Left ventricle myocardium superior (tissue), 1 donor: ENCODE data around the gene COL1A2. TPM values are rescaled to one million over a fixed set of nuclear protein-coding genes. Genes with fewer than 3 reads are reported as not detected.

Experiments used
- ATAC-seq: fragments of 200-7000 bp; cut with Tn5 transposase; one replicate; pipeline ENCODE4 v1.9.1; 2020; ENCODE audit warnings: mild to moderate bottlenecking, moderate library complexity
- DNase-seq: peaks from one replicate; pipeline ENCODE4 v3.0.0-alpha.2; 2020
- intact Hi-C: fragments of 100-400 bp; cut with micrococcal nuclease; formaldehyde crosslinking; loops from one replicate; pipeline ENCODE4 v1.11.0; 2022
- total RNA-seq: library from RNA; stranded (reverse); fragmentation: NEBNext Ultra II Directional; extraction: Animal tissue kit (Norgen Biotek cat#: 25700); gene quantifications from one replicate; pipeline ENCODE4 v1.2.1, GENCODE V29; 2021
- donor health status: DM: no; HTN: yes; CAD: no; lungs with severe emphysema.

The COL1A2 gene
- total RNA-seq, 1 donor from 2014 or later: 78.1 TPM

DNA sequence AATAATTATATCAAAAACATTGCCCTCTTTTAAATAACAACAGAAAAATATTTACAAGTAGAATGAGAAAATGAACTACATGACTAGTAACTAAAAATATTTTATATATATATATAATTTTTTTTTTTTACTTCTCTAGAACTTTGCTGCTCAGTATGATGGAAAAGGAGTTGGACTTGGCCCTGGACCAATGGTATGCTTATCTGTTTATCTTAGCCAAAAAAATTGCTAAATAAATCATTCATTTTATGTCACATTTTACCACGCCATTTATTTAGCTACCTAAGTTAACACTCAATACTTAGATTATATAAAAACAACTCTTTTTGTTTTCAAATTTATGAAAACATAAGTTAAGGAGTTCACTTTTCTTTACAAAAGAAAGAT, 6.7 kb downstream of the COL1A2 start:
- intact Hi-C loops: no loop called here
- ATAC-seq: no peak
- no peak for DNase-seq

DNA sequence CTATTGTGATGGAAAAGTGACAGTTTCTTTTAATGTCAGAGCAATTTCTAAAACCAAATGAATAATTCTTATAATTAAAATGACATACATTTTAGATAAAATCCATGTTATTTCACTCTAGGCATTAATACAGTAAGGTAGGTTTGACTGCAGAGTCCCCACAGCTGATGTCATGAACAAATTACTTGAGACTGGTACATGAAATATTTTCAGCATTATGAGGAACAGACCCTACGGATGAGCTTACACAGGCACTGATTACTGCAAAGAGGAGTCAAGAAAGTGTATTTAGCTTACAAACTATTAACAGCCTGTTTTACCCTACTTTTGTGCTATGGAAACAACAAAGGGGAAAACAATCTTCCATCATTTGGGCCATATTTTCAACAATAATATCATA, 8.9 kb downstream of the COL1A2 start:
- ATAC-seq (no peak), DNase-seq (no peak)
- intact Hi-C loops: no loop called here

DNA sequence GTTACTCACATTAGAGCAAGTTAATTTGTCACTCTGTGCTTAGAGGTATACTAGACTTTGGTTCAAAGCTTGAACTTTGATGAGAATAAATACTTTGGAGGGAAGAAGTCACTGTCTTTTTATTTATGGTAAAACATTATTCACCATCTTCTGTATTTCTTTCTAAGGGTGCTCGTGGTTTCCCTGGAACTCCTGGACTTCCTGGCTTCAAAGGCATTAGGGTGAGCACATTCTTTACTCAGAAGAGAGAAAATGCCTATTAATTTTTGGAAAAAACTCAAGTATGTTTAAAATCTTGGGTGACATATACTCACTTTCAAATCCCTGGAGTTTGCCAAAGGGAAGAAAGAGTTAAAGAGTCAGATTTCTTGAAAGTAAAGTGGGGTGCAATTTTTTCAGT, 10.8 kb downstream of the COL1A2 start:
- intact Hi-C loops: no loop called here
- DNase-seq: no peak
- ATAC-seq: no peak

DNA sequence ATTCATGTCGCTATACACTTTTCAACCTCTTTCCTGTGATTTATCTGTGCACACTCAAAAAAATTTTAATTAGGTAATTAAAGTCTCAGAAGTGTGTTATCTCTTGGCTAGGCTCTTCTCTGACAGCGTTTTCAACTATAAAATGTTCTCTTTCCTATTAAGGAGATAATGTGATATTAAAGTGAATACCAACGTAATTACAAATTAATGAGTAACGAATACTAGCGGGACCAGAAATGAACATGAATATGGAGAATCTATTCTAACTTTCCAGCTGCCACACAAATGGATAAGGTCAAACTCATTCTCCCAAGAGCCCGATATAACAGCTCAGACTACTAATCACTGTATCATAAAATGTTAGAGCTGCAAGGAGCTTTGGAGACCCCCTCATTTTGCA, 12.0 kb downstream of the COL1A2 start:
- intact Hi-C loops: no loop called here
- DNase-seq: no peak
- ATAC-seq: no peak

DNA sequence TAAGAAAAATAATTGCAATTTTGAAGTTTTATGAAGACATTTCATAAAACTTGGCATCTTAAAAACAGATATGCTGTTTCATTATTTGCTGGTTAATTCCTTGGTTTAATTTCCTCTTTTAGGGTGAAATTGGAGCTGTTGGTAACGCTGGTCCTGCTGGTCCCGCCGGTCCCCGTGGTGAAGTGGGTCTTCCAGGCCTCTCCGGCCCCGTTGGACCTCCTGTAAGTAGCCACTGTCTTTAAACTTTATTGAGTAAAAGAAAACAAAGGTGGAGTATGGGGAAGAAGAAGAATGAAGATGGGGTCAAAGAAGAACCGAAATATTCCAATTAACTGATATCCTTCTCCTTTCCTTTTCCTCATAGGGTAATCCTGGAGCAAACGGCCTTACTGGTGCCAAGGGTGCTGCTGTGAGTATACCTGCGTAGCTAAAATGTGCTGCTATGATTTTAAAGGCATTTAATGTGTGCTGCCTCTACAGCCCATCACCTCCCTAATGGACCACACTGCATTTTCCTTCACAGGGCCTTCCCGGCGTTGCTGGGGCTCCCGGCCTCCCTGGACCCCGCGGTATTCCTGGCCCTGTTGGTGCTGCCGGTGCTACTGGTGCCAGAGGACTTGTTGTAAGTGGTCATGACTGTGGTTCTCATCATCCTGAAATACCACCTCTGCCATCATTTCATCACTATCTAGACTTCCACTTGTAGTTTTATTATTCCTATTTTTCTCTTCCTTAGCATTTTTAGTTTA, 14.7 kb downstream of the COL1A2 start:
- intact Hi-C loops: no loop called here
- DNase-seq: no peak
- ATAC-seq: no peak

DNA sequence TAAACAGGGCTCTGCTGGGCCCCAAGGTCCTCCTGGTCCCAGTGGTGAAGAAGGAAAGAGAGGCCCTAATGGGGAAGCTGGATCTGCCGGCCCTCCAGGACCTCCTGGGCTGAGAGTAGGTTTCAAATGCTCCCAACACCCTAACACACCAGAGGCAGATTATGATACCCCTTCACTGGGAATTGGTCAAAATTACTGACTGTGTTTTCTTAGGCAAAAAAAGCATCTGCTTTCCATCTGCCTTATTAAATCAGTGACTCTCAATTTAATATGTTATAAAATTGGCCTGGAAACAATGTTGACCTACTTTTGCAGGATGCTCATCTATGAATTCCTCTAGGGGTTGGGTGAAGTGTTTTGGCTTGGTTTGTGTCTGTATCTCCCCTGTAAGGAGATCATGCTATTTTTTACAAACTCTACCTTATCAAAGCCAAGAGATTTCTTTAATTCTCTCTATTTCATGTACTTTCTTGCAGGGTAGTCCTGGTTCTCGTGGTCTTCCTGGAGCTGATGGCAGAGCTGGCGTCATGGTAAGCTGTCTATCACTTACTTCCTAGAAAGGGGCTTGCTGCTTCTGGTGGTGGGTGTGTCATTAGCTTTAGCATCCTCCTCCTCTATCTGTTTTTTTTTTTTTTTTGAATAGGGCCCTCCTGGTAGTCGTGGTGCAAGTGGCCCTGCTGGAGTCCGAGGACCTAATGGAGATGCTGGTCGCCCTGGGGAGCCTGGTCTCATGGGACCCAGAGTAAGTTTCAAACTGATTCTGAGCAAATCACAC, 15.9 kb downstream of the COL1A2 start:
- intact Hi-C loops: no loop called here
- DNase-seq (no peak), ATAC-seq (no peak)

DNA sequence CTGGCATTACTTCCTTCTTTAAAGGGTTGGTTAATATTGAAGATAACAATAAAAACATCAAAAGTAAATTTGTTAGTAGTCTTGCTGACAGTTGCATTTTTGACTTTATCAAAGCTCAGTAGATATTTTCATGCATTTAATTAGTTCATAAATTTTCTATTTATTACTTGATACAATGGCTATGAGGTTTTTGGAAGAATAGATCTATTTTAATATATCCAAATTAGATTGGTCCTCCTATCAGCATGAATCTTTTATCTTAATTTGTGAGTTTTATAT, 16.4 kb downstream of the COL1A2 start:
- no peak for ATAC-seq
- intact Hi-C loops: no loop called here
- no peak for DNase-seq

DNA sequence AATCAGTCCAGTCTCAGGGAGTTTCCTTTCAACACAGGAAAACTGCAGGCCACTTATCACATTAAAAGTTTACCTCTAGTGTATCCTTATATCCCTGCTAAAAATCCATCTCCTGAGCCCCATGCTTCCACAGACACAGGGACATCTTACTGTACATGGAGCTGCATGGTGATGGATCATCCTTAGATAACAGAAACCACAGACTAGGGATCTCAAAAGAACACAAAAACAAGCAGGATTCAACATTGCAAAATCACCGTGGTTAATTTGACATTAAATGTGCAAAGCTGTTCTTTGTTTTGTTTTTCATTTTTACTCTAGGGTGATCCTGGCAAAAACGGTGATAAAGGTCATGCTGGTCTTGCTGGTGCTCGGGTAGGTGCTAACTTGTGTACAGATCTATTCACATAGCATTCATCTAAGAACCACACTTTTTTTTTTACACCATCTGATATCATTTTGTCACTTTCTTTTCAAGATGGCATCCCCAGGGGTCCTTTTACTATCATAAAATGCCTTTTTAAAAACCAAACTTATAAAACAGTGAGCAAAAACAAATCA, 18.1 kb downstream of the COL1A2 start:
- intact Hi-C loops: no loop called here
- DNase-seq: no peak

DNA sequence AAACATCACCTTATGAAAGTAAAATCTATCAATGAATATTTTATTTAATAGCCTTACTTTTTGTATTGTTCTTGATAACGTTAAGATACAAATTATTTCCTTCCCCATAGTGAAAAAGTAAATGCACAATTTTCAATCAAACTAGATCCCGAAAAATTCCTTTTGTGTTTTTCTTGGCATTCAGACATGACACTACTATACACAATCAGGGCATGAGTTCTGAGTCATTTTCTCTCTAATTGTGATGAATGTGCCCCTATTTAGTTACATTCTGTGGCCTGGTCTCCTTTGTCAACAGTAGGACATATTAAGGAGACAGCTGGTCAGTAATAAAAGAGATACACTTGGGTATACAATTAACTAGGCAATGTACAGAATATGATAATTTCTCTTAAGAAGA, 19.8 kb downstream of the COL1A2 start:
- no peak for ATAC-seq
- DNase-seq: no peak
- intact Hi-C loops: no loop called here

More for the DNA sequence above, 18.1 kb downstream of the COL1A2 start:
- ATAC-seq: no peak

DNA sequence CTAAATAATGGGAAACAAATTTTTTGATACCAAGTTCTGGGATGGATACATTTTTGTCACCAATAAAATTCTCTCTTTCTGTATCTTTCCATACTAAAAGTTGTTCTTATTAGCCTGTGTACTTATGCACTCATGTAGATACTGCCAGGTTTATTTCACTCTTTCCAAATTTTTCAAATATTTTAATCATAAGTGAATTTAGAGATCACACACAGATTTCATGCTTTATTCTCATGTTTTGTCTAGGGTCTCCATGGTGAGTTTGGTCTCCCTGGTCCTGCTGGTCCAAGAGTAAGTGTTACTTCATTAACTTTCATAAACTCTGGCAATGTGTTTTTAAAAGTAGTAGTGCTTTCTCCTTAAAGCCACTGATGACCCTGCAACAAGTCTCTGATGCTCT, 20.3 kb downstream of the COL1A2 start:
- no peak for DNase-seq
- intact Hi-C loops: no loop called here
- ATAC-seq: no peak

DNA sequence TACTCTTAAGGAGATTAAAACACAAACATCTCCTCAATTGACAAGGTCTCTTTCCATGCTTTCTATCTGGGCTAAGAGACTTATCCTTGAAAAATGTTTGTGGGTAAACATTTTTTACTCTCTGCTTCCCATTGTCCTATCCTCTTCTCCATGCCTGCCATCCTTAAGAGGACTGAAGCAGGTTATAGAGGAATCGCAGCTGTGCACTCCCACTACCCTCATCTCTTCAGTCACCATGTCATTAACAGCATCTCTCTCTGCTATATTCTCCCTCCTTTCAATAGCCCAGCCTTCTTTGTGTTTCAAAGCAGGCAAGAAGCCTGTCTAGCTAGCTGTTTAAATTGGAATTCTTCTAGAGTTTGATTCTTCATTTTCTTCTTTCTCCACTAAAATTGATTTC, 22.6 kb downstream of the COL1A2 start:
- ATAC-seq: no peak
- no peak for DNase-seq
- intact Hi-C loops: no loop called here

DNA sequence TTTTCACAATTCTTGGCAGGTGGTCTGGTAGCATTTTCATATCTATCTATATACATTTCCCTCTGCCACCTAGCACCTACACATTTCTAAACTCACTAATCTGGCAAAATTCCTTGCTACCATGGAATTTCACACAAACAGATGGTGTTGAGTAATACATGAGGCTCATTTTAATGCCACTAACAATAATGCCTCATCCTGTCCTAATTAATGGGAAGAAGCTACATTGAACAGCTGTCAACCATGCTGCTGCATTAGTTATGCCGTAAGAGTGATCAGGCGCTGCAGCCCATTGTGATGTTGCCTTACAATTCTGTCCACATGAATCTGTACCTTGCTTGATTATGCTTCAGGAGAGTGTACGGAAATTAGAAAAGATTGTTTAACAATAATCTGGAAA, 23.2 kb downstream of the COL1A2 start:
- ATAC-seq (no peak), DNase-seq (no peak)
- intact Hi-C loops: no loop called here

DNA sequence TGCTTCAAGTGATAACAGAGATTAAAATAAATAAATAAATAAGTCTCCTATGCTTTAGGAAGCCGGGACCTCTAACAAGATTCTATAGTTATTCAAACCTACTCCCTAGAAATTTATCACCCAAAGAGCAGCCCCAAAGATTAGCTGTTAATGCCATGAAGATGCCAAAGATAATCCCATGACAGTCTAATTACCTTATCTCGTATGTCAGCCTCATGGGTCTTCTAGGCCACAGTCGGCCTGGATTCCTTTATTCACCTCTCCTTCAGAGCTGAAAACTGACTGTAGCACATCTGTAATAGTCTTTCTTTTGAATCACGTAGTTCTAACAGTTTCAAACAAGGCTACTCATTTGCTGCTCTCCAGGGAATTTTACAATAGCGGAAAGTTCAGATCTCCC, 24.2 kb downstream of the COL1A2 start:
- intact Hi-C loops: no loop called here
- no peak for ATAC-seq

DNA sequence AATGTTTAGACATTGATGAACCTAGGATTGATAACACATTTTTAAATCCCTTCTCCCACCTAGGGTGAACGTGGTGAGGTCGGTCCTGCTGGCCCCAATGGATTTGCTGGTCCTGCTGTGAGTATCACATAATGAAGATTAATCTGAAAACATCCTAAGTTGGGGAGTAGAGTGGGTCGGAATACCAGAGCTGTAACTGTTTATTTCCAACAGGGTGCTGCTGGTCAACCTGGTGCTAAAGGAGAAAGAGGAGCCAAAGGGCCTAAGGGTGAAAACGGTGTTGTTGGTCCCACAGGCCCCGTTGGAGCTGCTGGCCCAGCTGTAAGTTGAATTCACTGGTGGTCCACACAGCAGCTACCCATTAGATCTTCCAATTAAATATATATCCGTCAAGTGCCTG, 25.6 kb downstream of the COL1A2 start:
- intact Hi-C loops: no loop called here
- ATAC-seq (no peak), DNase-seq (no peak)

More for the DNA sequence above, 24.2 kb downstream of the COL1A2 start:
- no peak for DNase-seq

DNA sequence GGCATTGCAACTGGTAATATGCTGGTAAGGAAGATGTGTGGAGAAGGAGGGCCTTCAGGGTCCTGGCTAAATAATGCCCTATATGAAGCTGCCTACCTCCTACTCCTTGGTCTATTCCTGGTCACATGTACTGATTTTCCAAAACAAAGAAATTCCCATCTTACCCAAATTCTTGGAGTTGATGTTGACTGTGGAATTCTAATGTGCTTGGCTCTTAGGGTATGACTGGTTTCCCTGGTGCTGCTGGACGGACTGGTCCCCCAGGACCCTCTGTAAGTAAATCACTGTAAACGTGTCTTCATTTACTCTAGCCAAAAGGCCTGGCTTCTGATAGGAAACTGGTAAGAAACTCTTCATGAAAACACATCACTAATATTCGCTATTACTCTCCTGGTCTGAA, 27.0 kb downstream of the COL1A2 start:
- ATAC-seq (no peak), DNase-seq (no peak)
- intact Hi-C loops: no loop called here

DNA sequence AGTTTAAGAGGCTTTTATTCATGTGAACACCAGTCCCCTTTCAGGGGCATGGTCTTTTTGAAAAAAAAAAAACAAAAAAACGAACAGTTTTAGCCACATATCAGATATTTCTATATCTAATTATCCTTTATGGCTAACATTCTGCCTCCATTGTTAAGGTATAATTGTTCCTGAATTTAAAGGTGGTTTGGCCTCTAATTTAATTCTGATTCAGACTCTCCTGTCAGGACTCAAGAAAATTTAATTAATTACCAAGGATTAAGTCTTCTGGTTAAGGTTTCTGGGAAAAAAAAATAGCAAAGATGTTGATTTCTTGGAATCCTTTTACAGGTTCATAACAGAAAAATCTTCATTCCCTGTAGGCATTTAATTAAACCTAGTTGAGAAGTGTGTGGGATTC, 27.4 kb downstream of the COL1A2 start:
- intact Hi-C loops: no loop called here
- ATAC-seq (no peak), DNase-seq (no peak)

DNA sequence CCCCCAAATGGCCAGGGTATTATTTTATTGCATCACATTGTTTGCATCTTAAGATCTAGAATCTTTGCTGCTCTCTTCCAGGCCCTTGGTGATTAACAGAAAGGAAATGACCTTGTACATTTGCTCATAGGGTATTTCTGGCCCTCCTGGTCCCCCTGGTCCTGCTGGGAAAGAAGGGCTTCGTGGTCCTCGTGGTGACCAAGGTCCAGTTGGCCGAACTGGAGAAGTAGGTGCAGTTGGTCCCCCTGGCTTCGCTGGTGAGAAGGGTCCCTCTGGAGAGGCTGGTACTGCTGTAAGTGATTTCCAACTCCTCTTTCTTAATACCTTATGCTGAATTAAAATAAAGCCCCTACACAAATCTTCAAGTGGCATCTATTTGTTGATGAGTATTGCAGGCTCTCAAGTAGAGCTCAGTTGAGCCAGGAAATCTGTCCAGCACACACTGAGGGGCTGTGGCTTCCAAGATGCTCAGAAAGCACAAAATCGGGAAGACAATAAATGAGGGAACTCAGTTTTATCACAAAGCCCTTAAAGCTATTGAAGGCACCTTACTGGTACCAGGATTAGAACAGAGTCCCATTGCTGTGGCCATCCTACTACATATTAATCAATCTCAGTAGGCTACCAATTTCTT, 28.2 kb downstream of the COL1A2 start:
- ATAC-seq (no peak), DNase-seq (no peak)
- intact Hi-C loops: no loop called here

DNA sequence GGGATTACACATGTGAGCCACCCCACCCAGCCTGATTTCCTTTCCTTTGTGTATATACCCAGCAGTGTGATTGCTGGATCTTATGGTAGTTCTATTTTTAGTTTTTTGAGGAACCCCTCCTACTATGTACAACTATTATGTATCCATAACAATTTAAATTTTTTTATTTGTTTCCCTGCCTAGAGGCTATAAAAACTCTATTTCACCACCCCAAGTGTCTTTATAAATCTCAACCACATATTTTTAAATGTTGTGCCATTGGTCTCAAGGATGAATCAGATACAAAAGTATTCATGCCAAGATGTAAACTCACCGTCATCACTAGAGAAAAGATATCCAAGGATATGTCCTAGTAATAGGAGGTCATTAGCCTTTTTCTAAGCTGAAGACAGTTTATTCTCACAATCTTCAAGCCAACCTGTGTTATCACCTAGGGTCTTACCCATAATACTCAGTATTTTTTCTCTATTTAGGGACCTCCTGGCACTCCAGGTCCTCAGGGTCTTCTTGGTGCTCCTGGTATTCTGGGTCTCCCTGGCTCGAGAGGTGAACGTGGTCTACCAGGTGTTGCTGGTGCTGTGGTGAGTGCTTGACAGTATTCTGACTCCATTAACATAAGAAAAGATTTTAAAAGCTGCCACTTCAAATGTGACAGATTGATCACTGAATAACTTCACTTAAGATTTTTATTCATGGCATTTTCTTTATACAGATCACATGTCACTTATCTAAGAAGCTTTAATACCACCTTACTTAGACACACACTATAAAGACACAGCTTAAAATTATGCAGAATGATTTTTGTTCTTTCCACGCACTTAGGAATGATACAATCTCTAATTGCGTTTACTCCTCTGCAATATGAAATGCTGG, 29.4 kb downstream of the COL1A2 start:
- intact Hi-C loops: no loop called here
- ATAC-seq: no peak
- no peak for DNase-seq

DNA sequence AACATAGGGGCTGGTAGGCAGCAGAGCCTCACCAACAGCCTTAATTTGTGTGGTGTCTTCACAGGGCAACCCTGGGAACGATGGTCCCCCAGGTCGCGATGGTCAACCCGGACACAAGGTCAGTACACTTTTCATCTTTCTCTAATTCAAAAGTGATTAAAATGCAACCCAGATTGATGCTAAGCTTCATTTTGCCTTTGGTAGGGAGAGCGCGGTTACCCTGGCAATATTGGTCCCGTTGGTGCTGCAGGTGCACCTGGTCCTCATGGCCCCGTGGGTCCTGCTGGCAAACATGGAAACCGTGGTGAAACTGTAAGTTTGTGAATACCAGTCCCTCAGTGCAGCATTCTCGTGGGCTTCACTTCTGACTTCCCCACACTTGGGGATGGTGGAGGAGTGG, 30.9 kb downstream of the COL1A2 start:
- DNase-seq (no peak), ATAC-seq (no peak)
- intact Hi-C loops: no loop called here
